NB4 (cell line): ENCODE results near the gene GPR35.

Experiments used
- CTCF ChIP-seq: IDR thresholded peaks from one replicate; pipeline ENCODE4 v1.5.1; 2012; ENCODE audit warnings: low read depth, low read length
- MAX ChIP-seq: IDR thresholded peaks from 2 replicates; pipeline ENCODE4 v1.6.1; 2011; ENCODE audit warnings: low read depth, low read length
- MYC ChIP-seq: IDR thresholded peaks from 2 replicates; pipeline ENCODE4 v1.6.1; 2011; ENCODE audit warnings: low read depth, low read length
- POLR2A ChIP-seq: IDR thresholded peaks from 2 replicates; pipeline ENCODE4 v1.6.1; 2011; ENCODE audit warnings: mild to moderate bottlenecking; ENCODE audit not compliant: insufficient read length; ENCODE audit errors: extremely low read depth

- TF ChIP-seq CTCF (no peak), POLR2A (no peak), MYC (no peak), MAX (no peak)
These were observed 17.0 kb downstream of the GPR35 start for GRCh38 chr2:240642061-240642805.
